HEK293 (cell line): ENCODE results near the gene XIAP.

Experiments used
- CTCF ChIP-seq: fragments of 450-650 bp; formaldehyde crosslinking; IDR thresholded peaks from 2 replicates; pipeline ENCODE4 v1.5.1; 2016; ENCODE audit warnings: missing biosample characterization, missing genetic modification characterization
- KLF16 ChIP-seq: fragments of 450-650 bp; formaldehyde crosslinking; IDR thresholded peaks from 2 replicates; pipeline ENCODE4 v1.5.1; 2017; ENCODE audit warnings: missing biosample characterization, missing genetic modification characterization
- SP2 ChIP-seq: fragments of 450-650 bp; formaldehyde crosslinking; IDR thresholded peaks from 2 replicates; pipeline ENCODE4 v1.5.1; 2016; ENCODE audit warnings: missing biosample characterization, missing genetic modification characterization
- YY1 ChIP-seq: fragments of 450-650 bp; formaldehyde crosslinking; IDR thresholded peaks from 2 replicates; pipeline ENCODE4 v1.5.1; 2018; ENCODE audit warnings: missing biosample characterization, missing genetic modification characterization
- ZNF223 ChIP-seq: fragments of 450-650 bp; formaldehyde crosslinking; IDR thresholded peaks from 2 replicates; pipeline ENCODE4 v1.5.1; 2016; ENCODE audit warnings: missing biosample characterization, missing genetic modification characterization
- ZNF394 ChIP-seq: fragments of 450-650 bp; formaldehyde crosslinking; IDR thresholded peaks from 2 replicates; pipeline ENCODE4 v1.5.1; 2016; ENCODE audit warnings: missing biosample characterization, missing genetic modification characterization, mild to moderate bottlenecking, moderate library complexity, borderline replicate concordance
- ZNF549 ChIP-seq: fragments of 450-650 bp; IDR thresholded peaks from 2 replicates; pipeline ENCODE4 v1.5.1; 2018; ENCODE audit warnings: missing biosample characterization, missing genetic modification characterization, mild to moderate bottlenecking, inconsistent platforms, moderate library complexity
- ZNF624 ChIP-seq: fragments of 450-650 bp; formaldehyde crosslinking; IDR thresholded peaks from 2 replicates; pipeline ENCODE4 v1.5.1; 2017; ENCODE audit warnings: missing biosample characterization, missing genetic modification characterization

GRCh38 chrX:123909523-123909922 is 49.7 kb downstream of the XIAP start:
- no peak for TF ChIP-seq YY1 (tag by site-specific recombination)
- TF ChIP-seq CTCF (tag by site-specific recombination): no peak
- no peak for TF ChIP-seq ZNF394 (tag by site-specific recombination)
- no peak for TF ChIP-seq ZNF223
- no peak for TF ChIP-seq ZNF624 (tag by site-specific recombination)
- TF ChIP-seq ZNF549 (tag by site-specific recombination): no peak
- TF ChIP-seq SP2 (tag by site-specific recombination): no peak
- TF ChIP-seq KLF16 (tag by site-specific recombination): no peak
